GM12875 (cell line): ENCODE measurements around the gene KMT5C.

ENCODE experiments used
- H3K4me3 ChIP-seq: one replicate; pipeline ENCODE4 v1.5.1; 2011; ENCODE audit warnings: low read depth, low read length, control low read depth
- TF ChIP-seq, protein P1 (sequence below): IDR thresholded peaks from 2 replicates; pipeline ENCODE4 v1.5.1; 2011; ENCODE audit warnings: low read depth, mild to moderate bottlenecking, control low read depth, inconsistent platforms, low read length, moderate library complexity, borderline replicate concordance; ENCODE audit not compliant: insufficient read depth

The KMT5C gene

GRCh38 chr19:55304279-55304978 lies 35.2 kb upstream of the KMT5C start:
- TF ChIP-seq, protein P1, sequence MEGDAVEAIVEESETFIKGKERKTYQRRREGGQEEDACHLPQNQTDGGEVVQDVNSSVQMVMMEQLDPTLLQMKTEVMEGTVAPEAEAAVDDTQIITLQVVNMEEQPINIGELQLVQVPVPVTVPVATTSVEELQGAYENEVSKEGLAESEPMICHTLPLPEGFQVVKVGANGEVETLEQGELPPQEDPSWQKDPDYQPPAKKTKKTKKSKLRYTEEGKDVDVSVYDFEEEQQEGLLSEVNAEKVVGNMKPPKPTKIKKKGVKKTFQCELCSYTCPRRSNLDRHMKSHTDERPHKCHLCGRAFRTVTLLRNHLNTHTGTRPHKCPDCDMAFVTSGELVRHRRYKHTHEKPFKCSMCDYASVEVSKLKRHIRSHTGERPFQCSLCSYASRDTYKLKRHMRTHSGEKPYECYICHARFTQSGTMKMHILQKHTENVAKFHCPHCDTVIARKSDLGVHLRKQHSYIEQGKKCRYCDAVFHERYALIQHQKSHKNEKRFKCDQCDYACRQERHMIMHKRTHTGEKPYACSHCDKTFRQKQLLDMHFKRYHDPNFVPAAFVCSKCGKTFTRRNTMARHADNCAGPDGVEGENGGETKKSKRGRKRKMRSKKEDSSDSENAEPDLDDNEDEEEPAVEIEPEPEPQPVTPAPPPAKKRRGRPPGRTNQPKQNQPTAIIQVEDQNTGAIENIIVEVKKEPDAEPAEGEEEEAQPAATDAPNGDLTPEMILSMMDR: no peak
- H3K4me3 ChIP-seq: no peak overlapping the region

DNA sequence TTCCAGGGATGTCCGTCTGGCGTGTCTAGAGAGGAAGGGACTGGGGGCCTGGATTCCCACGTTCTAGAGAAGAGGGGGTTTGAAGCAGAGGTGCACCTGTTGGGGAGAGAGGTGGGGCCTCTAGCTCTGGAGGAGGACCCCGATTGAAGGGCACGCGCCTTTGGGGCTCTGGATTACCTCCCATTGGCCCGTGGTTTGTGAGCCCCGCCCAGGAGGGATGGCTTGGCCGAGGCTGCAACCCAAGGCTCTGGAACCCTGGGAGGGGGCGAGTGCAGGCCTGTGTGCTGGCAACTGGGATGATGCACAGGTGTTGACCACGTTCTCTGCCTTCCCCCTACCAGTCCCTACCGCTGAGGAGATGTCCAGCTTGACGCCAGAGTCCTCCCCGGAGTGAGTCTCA lies 34.7 kb upstream of the KMT5C start:
- no peak overlapping the region for H3K4me3 ChIP-seq
- TF ChIP-seq, protein P1: no peak

DNA sequence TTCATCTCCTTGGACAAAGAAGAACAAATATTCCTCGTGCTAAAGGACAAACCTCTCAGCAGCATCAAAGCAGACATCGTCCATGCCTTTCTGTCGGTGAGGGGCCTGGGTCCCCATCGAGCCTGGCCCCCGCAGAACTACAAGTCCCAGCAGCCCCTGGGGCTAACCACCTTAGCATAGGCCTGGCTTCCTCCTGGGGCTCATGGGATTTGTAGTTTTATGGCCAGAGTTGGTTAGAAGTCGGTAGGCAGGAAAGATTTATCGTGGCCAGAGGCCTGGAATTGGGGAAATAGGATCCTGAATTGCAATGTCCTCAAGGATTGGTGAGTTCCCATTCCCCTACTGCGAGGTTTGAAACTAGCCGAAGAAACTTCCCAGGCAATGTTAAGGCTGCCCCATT lies 34.2 kb upstream of the KMT5C start:
- no peak overlapping the region for H3K4me3 ChIP-seq
- TF ChIP-seq, protein P1: no peak

DNA sequence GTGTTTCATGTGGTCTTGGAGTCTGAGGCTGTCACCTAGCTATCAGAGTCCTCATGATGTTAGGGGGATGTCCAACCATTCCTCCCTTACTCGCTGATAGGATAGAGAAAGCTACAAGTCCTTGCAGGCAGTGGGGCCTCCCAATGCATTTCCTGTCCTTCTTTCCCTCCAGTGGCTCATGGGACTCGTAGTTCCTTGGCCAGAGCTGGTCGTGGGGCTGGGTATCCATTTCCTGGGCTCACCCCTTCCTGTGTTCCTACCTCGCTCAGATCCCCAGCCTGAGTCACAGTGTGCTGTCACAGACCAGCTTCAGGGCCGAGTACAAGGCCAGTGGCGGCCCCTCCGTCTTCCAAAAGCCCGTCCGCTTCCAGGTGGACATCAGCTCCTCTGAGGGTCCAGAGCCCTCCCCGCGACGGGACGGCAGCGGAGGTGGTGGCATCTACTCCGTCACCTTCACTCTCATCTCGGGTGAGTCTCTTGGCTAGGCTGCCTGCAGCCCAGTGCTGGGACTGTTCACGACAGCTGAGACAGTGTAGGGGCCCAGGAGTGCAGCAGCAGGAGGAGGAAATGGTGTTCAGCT lies 33.6 kb upstream of the KMT5C start:
- no peak overlapping the region for H3K4me3 ChIP-seq
- TF ChIP-seq, protein P1: no peak

DNA sequence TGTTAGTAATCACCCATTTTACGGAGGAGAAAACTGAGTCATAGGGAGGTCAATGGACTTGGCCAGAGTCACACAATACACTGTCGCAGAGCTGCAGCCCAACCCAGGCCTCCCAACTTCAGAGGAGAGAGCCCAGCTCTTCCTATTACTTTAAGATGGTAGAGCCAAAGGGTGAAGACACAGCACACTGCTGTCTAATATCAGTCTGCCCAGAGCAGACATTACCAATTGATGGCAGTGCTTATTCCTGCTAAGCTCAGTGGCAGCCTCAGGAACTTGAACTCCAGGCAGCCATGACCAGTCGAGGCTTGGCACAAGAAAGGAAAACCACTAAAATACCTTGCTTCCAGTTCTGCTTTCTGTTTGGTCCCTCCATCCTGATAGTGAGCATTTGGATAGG lies 33.0 kb upstream of the KMT5C start:
- TF ChIP-seq, protein P1: no peak

DNA sequence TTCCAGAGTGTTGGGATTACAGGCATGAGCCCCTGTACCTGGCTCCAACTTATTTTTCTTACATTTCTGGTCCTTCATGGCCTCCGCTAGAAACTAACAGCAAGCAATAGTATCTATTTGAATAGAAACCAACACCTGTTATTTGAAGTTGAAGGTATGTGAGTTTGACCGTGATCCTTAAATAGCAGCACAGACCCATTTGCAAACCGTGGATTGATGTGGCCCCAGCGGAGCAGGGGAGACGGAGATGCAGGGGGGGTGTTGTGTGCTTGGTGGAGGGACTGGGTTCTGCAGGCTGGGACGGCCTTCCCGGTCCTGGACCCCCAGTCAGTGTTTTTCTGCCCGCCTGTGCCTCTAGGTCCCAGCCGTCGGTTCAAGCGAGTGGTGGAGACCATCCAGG lies 31.4 kb upstream of the KMT5C start:
- TF ChIP-seq, protein P1: no peak
- H3K4me3 ChIP-seq: no peak overlapping the region

More for the DNA sequence above, 33.0 kb upstream of the KMT5C start:
- H3K4me3 ChIP-seq: no peak overlapping the region

DNA sequence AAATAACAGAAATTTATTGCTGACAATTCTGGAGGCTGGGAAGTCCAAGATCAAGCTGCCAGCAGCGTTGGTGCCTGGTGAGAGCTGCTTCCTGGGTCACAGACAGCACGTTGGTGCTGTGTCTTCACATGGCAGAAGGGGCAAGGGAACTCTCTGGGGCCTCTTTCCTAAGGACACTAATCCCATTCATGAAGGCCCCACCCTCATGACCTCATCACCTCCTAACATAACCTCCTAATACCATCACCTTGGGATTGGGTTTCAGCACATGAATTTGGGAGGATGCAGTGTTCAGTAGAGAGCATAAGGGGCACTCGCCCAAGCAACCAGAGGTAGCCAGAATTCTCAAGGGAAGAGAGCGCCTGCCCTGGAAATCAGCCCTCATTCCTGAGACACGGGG lies 30.2 kb upstream of the KMT5C start:
- TF ChIP-seq, protein P1: no peak
- H3K4me3 ChIP-seq: no peak overlapping the region
